GM18858 (cell line): Measurements from ENCODE around the gene CEP19.

Experiments used
- ATAC-seq: cut with Tn5 transposase; IDR thresholded peaks from one replicate; pipeline ENCODE4 v1.9.1; 2021; ENCODE audit not compliant: unreplicated experiment

Gene CEP19

GRCh38 chr3:196667056-196667825 is 44.8 kb downstream of the CEP19 start:
- no peak for ATAC-seq

- no peak for ATAC-seq
Observed at GRCh38 chr3:196666001-196666867, 45.8 kb downstream of the CEP19 start.

GRCh38 chr3:196662711-196663571 is 49.1 kb downstream of the CEP19 start:
- no peak for ATAC-seq

- no peak for ATAC-seq
Observed at GRCh38 chr3:196662033-196662432, 50.0 kb downstream of the CEP19 start.

- ATAC-seq: no peak
Observed at GRCh38 chr3:196661400-196661799, 50.6 kb downstream of the CEP19 start.

GRCh38 chr3:196660381-196661166 is 51.5 kb downstream of the CEP19 start:
- ATAC-seq: no peak

- ATAC-seq: no peak
Observed at GRCh38 chr3:196659901-196660351, 52.1 kb downstream of the CEP19 start.
